ENCODE results near the gene ACSM6.
"Not testable (repeated sequence)": the region's sequence is repeated elsewhere in the genome, so short reads cannot be mapped to it uniquely, and the experiment has no call there.

The ACSM6 gene, protein sequence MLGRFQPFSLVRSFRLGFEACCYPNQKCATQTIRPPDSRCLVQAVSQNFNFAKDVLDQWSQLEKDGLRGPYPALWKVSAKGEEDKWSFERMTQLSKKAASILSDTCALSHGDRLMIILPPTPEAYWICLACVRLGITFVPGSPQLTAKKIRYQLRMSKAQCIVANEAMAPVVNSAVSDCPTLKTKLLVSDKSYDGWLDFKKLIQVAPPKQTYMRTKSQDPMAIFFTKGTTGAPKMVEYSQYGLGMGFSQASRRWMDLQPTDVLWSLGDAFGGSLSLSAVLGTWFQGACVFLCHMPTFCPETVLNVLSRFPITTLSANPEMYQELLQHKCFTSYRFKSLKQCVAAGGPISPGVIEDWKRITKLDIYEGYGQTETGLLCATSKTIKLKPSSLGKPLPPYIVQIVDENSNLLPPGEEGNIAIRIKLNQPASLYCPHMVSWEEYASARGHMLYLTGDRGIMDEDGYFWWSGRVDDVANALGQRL

DNA sequence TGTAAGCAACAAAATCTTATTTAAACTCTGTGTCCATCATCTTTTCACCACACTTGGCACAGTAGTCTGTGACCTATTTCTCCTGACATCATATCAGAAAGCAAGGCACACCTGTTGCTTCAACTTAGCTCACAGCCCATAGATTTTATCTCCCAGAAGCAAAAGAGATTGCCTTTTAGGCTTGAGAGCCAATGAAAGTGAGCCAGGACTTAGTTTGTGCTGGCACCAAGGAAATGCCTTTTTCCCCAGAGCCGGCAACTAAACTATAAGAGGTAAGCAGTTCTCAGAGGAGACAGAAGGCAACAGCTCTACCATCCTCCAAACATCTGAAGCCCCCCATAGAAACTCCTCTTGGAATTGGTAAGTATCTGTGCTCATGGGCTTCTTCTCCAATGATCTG is at the start of gene ACSM6:
TSS of gene ACSM6 (plus strand) at position 295 of the 400 bp plus-strand sequence. CDS start 248 bp downstream, outside the sequence.
- no peak for DNase-seq (ENCODE audit: low spot score)

DNA sequence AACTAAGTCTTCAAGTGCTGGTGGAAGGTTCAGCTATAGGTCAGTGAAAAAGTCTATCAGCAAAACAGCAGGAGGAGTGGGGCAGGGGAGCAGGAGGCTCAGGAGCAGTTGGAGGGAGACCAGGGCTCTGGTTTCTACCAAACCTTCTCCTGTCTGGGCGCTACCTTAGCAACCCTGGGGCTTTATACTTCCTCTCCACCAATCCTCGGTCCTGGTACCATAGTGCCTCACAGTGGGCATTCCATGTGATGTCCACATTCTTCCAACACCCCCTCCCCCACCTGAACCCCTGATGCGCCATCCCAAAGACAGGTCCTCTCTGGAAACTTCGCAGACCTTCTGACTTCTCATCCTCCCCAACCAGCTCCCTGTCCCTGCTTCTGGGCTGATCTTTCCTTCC is 25.3 kb upstream of the ACSM6 start:
- DNase-seq (ENCODE audit: low spot score), result no peak

DNA sequence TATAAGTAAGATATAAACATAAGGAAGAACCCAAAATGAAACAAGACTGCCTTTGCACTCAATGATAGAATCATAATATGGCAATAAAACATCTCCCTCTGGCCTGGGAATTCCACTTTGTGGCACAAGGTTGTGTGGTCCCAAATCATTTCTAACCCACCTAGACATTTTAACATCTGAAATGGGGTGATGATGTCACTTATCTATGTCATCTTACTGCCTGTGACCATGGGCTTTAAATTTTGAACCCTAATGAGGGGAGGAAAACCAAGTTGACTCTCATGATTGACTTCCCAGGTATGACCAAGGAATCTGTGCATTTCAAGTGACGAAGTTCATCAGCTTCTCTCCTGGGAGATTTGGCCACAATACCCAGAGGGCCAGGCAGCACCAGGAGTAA is 24.5 kb upstream of the ACSM6 start:
- no peak for DNase-seq (ENCODE audit: low spot score)

DNA sequence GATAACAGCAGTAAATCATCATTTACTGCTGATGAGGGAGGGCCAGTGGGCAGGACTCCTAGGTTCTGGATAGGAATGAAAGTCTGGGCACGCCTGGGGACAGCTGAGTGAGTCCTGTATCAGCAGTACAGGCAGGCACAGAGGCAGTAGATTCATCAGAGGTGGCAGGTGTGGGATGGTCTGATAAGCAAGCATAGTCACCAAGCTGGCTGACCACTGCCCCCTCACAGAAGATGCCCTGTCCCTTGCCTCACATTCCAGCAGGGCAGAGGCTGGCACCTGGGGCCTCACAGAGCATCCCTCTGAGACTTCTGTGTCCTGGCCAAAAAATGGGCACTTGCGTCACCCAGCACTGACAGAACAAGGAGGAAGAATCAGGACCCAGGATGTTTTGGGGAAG is 23.2 kb upstream of the ACSM6 start:
- DNase-seq (ENCODE audit: low spot score), result no peak

DNA sequence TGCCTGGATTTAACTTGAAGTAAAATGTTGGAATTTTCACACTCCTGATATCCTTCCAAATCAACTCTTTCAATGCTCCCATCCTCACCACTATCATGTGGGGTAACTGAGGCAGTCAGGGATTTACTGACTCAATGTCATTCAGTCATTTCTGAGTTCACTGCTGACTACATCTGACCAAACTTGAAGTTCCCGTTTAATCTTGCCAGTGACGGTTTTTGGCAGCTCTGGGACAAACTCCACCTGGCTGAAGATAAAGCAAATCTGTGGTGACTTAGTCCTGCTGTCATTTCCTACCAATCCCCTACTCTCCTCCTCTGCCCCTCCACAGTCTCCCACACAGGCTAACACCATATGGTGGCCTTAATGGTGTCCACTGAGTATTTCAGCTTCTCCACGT is 22.7 kb upstream of the ACSM6 start:
- no peak for DNase-seq (ENCODE audit: low spot score)

DNA sequence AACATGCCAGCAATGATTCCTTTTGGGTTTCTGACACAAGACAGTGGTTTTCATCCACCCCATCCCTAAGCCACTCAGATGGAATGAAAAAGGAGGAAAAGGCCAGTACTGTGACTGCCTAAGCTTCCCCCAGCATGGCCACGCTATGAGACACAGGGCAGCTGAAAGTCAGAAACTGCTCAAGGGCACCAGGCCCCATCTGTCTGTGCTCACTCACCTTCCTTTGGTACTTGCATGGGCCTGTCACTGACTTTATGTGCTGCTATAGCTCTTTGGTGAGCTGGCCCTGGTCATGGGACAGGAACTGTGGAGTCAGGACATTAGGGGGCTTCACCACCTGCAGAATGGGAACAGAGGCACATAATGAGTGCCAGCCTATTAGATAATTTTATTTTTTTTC is 21.2 kb upstream of the ACSM6 start:
- no peak for DNase-seq (ENCODE audit: low spot score)

DNA sequence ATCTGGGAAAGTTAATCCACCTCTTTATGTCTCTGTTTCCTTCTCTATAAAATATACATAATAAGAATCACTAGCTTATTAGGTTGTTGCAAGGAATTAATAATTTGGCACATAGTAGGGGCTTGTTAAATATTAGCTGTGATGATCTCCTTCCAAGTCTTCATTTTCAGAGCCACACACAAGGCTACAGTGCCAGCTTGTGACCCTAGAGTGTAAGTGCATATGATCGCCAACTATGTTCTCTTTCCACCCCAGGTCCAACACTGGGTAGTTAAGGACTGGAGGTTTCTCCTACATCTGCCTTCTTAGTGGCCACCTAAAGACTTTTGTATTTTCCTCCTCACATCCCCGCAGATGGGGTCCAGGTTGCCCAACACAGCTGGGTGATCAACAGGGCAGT is 17.9 kb upstream of the ACSM6 start:
- DNase-seq (ENCODE audit: low spot score), result no peak

DNA sequence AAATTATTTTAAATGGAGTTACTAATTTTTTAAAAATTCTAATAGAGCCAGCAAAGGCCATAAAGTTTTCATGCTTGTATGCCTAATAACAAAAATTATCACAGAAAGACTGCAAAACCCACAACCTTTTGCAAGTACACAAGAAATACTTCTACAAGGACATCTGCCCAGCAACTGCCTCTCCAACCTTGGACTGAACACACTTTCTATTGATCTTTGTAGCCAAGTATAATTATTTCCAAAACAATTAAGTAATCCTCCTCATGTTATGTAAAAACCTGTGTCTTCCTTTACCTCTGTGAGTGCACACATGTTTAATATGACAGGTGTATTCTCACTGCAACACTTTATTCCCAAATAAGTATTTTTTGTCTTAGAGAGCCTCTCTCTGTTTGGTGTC is 16.6 kb upstream of the ACSM6 start:
- no peak for DNase-seq (ENCODE audit: low spot score)

DNA sequence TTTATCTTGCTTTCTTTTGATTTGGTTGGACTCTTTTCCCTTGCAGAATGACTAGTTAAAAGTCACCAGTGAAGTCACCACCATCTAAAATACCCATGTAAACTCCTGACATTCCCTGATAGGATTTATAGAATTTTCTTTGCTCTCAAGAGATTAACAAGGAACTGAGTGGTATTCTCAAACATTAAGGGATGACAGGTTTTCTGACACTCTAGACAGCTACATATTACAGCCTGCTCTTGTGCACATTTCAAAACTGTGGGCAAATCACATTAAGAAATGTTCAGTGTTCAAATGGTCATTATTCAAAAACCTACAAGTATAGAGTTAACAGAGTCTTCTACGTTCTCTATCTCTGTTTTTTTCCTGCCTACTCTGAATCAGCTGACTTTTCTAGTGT is 15.8 kb upstream of the ACSM6 start:
- DNase-seq (ENCODE audit: low spot score), result no peak

DNA sequence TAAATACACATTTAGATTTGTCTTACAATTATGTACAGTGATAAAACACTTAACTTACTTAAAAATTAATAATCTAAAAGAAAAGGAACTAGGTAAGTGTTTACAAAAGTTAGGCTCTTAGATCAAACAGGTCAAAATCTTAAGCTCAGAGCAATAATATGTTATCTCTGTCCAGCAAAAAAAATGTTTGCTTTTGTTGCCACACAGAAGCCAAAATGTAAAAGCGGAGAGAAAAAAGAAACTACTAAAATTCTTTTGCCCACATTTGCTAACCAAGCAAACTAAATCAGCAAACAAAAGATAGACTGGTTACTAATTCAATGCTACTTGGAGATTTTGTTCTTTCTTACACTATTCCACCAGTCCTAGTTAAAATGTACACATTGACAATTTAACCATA is 15.2 kb upstream of the ACSM6 start:
- no peak for DNase-seq (ENCODE audit: low spot score)

DNA sequence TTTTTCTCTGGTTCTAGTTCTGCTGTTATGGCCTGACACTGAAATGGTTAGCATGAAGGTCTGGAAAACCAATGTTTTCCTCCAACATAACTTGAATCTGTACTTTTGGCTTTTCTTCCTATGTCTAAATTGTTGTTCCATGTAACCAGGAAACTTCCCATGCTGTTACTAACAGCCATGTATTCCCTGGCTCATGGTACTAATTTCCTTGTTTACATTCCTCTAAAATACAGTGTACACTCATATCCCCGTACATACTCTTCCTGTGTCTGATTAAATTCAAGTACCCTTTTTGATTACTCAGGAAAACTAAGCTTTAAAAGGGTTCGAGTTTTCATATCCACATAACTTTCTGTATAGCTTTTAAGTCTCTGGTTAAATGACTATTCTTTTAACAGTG is 12.3 kb upstream of the ACSM6 start:
- DNase-seq (ENCODE audit: low spot score), result no peak

DNA sequence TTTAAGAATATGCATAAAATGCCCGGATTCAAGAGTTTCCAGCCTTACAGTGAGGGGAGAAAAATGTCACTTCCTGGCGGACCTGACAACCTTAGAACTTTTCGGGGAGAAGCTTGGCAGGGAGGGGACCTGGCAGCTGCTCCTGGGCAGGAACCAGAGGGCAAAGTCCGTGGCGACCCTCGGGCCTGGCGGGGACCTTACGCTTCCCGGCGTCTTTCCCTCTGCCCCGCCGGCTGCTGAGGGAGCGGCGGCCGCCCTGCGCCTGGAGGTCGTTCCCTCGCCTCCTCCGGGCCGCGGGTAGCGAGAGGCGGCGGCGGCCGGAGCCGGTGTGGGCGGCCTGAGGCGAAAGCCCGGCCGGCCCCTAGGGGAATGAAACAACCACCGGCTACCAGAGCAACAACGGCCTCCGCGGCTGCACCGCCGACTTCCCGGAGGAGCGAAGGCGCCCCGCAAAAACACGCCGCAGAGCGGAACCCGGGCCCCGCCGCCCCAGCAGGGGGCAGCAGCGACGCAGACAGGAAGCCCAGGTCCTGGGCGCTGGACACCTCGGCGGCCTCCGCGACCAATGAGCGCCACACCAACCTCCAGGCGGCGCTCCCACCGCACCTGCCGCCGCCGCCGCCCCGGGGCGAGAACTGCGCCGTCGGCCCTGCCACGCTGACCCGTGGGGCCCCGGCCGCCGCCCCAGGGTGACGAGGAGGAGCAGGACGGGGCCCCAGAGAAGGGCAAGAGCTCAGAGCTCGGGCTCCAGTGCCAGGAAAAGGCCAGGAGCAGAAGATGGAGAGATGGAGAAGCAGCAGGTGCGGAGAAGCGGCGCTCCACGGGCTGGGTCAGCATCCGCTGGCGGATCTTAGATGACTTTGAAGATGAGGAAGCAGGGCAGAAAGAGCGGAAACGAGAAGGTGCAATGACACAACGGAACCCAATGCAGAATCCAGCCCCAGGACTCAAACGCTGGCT is 10.5 kb upstream of the ACSM6 start:
- peak; percentile 80 for DNase-seq (ENCODE audit: low spot score)

DNA sequence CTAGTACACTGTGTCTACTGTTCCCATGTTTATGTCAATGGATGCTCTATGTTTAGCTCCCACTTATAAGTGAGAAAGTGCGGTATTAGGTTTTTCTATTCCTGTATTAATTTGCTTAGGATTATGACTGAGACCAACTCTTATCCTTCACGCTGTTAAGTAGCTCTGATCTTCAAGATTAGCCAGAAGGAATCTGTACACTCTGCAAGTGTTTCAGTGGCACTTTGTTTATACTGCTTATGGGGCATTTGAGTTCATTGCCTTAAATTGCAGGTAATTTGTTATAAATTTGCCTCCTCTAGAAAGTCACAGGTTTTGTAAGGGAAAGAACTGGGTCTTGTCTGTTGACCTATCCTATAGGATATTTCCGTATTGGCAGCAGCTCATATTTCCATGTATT is 6.4 kb upstream of the ACSM6 start:
- DNase-seq (ENCODE audit: low spot score), result no peak

DNA sequence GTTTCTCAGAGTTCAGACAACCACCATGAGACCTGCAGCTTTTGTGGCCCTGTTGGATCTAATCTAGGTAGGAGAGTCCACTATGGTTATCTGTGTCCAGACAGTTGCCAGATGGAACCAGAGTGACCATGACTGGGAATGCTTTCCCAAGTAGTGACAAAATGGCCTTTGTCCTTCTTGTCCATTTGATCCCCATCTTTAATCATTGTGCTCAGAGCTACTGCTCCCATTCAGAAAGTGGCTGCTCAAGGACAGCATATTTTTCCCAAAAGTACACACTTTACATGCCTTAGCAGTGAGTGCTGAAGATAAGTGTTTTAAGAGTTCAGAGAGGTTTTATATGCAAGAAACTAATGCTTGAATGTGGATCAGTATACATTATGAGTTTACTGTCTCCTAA is 5.4 kb upstream of the ACSM6 start:
- no peak for DNase-seq (ENCODE audit: low spot score)

DNA sequence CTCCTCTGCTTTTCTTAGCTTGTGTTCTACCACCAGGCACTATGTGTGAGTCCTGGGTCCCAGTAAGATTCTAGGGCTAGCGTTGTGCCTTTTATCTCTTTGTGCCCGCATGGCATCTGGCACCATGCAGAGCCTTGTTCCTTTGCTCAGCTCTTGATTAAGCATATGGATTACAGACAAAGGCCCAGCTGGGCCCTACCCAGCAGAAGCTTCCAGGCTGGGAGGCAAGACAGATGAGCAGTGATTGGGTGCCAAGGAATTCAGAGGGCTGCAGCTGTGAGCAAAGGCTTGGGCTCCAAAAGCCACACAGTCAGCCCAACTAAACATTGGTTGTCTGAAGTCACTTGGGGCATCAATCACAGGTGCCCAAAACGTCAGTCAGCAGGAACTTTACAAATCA is 2.0 kb downstream of the ACSM6 start:
- DNase-seq (ENCODE audit: low spot score), result no peak

DNA sequence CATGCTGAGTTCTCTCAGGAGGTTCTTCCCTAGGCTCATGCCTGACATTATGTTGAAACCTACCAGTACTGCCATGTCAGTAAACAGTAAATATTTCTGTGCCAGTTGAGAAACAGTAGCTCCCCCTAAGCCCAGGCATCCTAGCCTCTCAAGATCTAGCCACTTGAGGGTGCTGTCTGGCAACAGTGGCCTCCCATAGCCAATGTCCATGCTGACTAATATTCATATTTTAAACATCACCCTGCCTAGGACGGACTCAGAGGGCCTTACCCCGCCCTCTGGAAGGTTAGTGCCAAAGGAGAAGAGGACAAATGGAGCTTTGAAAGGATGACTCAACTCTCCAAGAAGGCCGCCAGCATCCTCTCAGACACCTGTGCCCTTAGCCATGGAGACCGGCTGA is 7.7 kb downstream of the ACSM6 start:
- no peak for DNase-seq (ENCODE audit: low spot score)

DNA sequence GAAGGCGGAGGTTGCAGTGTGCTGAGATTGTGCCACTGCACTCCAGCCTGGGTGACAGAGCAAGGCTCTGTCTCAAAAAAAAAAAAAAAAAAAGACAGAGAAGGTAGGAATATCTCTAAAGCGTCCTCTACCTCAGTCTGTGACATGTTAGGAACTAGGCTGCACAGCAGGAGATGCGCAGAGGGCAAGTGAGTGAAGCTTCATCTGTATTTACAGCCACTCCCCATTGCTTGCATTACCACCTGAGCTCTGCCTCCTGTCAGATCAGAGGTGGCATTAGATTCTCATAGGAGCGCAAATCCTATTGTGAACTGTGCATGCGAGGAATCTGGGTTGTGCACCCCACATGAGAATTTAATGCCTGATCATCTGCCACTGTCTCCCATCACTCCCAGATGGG is 8.8 kb downstream of the ACSM6 start:
- DNase-seq (ENCODE audit: low spot score), result not testable (repeated sequence)

DNA sequence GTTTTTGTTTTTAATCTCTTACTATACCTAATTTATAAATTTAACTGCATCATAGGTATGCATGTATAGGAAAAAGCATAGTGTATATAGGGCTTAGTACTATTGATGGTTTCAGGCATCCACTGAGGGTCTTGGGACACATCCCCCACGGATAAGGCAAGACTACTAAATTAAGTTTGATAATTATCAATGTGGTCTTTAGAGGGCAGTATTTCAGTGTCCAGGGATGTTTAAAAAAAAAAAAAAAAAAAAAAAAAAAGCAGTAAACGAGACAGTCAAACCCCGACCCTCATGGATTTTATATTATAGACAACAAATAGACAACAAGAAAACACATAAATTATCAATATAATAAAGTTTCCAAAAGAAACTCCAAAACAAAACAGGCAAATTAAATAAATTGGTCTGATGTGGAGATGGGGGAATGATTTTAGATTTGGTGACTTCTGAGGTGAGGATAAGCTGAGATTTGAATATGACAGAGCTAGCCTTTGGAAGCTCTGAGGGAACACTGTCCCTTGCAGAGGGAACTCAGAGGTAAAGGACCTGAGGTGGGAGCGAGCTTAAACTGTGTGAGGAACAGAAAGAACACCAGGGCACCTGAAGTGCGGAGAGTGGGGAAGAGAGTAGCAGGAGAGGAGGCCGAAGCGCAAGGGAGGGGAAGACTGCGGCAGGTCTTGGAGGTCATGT is 14.8 kb downstream of the ACSM6 start:
- DNase-seq (ENCODE audit: low spot score), result no peak

DNA sequence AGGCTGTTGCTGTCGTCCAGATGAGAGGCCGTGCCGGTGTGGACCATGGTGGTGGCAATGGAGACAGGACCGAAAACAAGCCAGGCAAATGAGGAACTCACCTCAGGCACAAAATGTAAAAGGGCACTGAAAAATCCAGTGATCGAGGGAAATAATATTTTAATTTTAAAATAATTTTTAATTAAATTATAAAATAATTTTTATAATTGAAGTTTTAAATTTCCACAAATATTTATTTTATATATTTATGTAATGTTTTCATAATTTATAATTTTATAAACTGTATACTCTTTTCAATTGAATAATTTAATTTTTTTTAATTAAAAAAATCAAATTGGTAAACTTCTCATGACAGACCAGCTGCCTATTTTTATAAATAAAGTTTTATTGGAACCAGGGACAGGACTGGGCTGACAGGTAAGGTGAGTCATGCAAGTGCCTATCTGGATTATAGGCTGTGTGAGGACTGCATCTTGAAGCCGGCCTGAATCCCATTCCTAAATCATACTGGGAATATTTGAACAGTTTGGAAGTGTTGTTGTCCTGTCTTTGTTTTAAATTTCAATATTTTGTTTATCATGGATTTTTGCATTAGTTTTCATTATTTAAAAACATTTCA is 15.6 kb downstream of the ACSM6 start:
- no peak for DNase-seq (ENCODE audit: low spot score)

DNA sequence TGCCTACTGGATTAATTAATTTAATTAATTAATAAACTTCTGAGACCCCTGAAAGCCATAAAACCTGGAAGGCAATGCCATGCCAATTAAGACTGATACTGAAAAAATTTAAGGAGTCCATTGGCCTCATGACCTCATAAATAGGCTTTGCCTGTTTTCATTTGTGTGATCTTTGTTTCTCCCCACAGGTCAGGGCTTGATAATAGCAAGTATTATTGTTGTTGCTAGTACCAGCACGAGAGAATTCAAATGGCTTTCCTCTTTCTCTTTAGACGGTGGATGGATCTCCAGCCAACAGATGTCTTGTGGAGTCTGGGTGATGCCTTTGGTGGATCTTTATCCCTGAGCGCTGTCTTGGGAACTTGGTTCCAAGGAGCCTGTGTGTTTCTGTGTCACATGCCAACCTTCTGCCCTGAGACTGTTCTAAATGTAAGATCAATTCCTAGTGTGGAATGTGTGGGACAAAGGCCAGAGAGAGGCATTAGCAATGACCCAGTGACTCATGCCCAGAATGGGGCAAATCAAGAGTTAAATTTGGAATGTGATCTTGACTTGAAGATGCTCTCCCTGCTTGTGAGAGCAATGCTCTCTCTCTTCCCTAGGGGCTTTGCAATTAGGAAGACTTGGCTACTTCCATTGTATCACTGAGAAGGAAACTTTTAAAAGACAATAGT is 17.7 kb downstream of the ACSM6 start:
- DNase-seq (ENCODE audit: low spot score), result no peak

DNA sequence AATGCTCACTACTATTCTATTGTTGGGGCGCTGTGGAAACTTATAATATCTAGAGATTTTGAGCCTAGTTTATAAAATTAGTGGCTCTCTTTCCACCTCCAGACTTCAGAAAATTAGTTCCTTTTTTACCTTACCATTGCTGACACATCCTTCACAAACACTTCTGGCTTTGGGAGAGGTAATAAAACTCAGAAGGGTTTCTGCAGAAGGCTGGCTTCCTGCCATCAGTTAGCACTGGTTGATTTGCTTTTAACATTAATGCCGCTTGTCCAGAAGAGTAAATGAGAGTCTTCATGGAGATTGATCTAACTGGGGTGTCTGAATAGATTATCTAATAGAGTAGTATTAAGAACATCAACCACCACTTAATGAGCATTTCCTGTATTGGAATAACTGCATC is 20.3 kb downstream of the ACSM6 start:
- DNase-seq (ENCODE audit: low spot score), result no peak
